Mucosa of gallbladder (tissue), 1 donor: Measurements from ENCODE around the gene CACNA1C. TPM values are rescaled to one million over a fixed set of nuclear protein-coding genes. Genes with fewer than 3 reads are reported as not detected.
"Not testable (repeated sequence)": the region's sequence is repeated elsewhere in the genome, so short reads cannot be mapped to it uniquely, and the experiment has no call there.

Experiments
- DNase-seq: peaks from one replicate; pipeline ENCODE4 v3.0.0-alpha.2; 2020; ENCODE audit warnings: low spot score
- total RNA-seq: library from RNA; stranded (reverse); gene quantifications from one replicate; pipeline ENCODE4 v1.2.1, GENCODE V29; 2021
- donor health status: DM: no; HTN: no; CAD: no.

Gene CACNA1C
- total RNA-seq, 1 donor from 2014 or later = 19.3 TPM

DNA sequence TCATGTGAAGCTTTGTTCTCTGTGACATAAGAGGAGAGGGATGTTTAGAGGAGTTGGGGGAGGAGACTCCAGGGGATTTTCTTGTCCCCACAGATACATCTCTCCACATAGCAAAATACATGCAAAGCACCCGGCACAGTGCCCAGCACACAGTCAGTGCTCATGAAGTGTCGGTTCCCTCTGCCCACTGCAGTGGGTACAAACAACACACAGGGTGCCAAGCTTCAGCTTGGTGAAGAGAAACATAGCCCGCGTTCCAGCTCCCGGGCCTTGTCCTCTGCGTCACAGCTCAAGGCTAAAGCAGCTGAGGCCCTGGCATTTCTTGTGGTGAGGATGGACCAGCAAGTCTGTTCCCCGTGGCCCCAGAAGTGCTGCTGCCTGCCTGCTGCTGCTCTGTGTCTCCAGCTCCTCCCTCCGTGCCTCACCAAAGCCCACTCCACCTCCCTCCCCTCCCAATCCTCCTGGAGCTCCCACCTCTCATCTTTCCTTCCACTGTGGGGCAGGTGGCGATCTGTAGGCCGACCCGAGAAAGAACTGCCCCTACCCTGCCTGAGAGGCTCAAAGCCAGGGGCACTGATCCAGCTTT is 685.0 kb downstream of the CACNA1C start:
- no peak for DNase-seq

GRCh38 chr12:2739069-2739468 is 686.3 kb downstream of the CACNA1C start:
- DNase-seq = no peak

GRCh38 chr12:2739832-2740641 is 687.2 kb downstream of the CACNA1C start:
- DNase-seq = no peak

DNA sequence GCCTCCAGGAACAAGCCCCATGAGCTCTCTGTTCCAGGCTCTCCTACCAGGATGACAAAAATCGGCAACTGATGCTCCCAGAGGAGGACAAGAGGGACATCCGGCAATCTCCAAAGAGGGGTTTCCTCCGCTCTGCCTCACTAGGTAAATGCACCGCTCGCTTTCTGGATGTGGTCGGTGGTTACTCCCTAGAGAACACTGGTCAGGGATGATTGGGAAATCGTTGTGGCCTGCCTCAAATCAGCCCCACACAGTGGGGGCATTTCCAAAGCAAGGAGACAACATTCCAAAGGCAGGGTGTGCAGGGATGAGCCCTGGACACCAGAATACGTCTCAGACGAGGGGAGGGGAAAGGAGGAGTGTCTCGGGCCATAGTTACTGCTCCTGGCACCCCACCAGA is 689.2 kb downstream of the CACNA1C start:
- not testable (repeated sequence) for DNase-seq

DNA sequence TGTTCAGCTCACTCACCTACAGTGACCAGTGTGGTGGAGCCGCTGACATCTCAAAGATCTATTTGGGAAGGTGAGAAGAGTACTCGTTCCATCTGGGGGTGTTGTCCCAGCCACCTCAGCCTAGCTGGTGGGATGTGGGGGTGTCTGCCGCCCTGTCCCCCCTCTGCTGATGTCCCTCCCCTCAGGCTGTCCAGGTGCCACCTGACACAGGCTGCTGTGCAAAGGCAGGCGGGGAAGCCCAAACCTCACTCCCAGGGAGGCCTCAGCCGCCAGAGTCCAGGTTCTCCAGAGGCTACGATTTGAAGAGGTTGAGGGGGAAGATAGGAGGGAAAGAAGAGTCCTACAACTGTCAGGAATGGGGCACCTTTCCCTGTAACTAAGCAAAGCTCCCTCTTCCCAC is 690.7 kb downstream of the CACNA1C start:
- DNase-seq = no peak

DNA sequence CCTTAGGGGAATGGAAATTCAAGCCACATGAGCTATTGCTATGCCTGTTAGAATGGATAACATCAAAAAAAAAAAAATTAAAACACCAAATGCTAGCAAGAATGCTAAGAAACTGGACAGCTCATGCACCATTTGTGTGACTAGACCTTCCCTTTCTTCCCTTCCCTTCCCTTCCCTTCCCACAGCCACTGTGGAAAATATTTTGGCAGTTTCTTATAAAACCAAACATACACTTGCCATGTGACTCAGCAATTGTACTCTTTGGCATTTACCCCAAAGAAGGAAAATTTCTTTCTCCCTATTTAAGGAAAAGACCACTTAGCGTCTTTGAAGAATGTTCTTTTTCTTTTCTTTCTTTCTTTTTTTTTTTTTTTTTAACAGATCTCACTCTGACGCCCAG is 692.9 kb downstream of the CACNA1C start:
- DNase-seq = no peak

Other genes starting within 250 kb of the CACNA1C start
- gene LRTM2, start 232.4 kb upstream of the CACNA1C start, total RNA-seq = not detected
- gene CACNA2D4, start 134.3 kb upstream of the CACNA1C start, total RNA-seq = 8.6 TPM
- 13.7 TPM for gene DCP1B, start 48.5 kb upstream of the CACNA1C start, total RNA-seq